HepG2 (cell line): ENCODE measurements around the gene TRIM67. TPM values are rescaled to one million over a fixed set of nuclear protein-coding genes. Genes with fewer than 3 reads are reported as not detected.

Experiments
- AHDC1 ChIP-seq: sonication (generic); formaldehyde crosslinking; IDR thresholded peaks from 2 replicates; pipeline ENCODE4 v1.5.1; 2020; ENCODE audit warnings: mild to moderate bottlenecking, missing genetic modification reagents, borderline replicate concordance
- ATF1 ChIP-seq: IDR thresholded peaks from 2 replicates; pipeline ENCODE4 v1.6.1; 2016; ENCODE audit warnings: mild to moderate bottlenecking, control low read depth
- FOXK2 ChIP-seq: fragments of 450-650 bp; IDR thresholded peaks from 2 replicates; pipeline ENCODE4 v1.6.1; 2016
- MAX ChIP-seq: IDR thresholded peaks from 2 replicates; pipeline ENCODE4 v1.6.1; 2012; ENCODE audit warnings: inconsistent platforms
- MED1 ChIP-seq: sonication (generic); formaldehyde crosslinking; IDR thresholded peaks from 2 replicates; pipeline ENCODE4 v1.4.0; 2020; ENCODE audit warnings: missing genetic modification reagents
- NFYB ChIP-seq: sonication (generic); formaldehyde crosslinking; IDR thresholded peaks from 2 replicates; pipeline ENCODE4 v1.4.0; 2020; ENCODE audit warnings: missing genetic modification reagents
- RXRB ChIP-seq: IDR thresholded peaks from 2 replicates; pipeline ENCODE4 v1.6.1; 2016; ENCODE audit warnings: borderline replicate concordance, missing genetic modification reagents, missing compliant biosample characterization
- SMYD3 ChIP-seq: sonication (generic); formaldehyde crosslinking; IDR thresholded peaks from 2 replicates; pipeline ENCODE4 v1.8.1; 2023; ENCODE audit warnings: mild to moderate bottlenecking, missing genetic modification reagents
- TBX2 ChIP-seq: sonication (generic); formaldehyde crosslinking; IDR thresholded peaks from 2 replicates; pipeline ENCODE4 v1.5.0; 2020; ENCODE audit warnings: missing genetic modification reagents, mild to moderate bottlenecking, borderline replicate concordance
- ZEB1 ChIP-seq: IDR thresholded peaks from 2 replicates; pipeline ENCODE4 v1.6.1; 2012; ENCODE audit warnings: mild to moderate bottlenecking, low read depth, inconsistent platforms; ENCODE audit not compliant: insufficient replicate concordance
- ZGPAT ChIP-seq: IDR thresholded peaks from 2 replicates; pipeline ENCODE4 v1.6.1; 2016; ENCODE audit warnings: mild to moderate bottlenecking
- ZNF3 ChIP-seq: IDR thresholded peaks from 2 replicates; pipeline ENCODE4 v1.7.0; 2017; ENCODE audit warnings: inconsistent platforms
- ZNF317 ChIP-seq: sonication (generic); formaldehyde crosslinking; IDR thresholded peaks from 2 replicates; pipeline ENCODE4 v1.5.0; 2020; ENCODE audit warnings: mild to moderate bottlenecking, missing genetic modification reagents
- ZNF331 ChIP-seq: sonication (generic); formaldehyde crosslinking; IDR thresholded peaks from 2 replicates; pipeline ENCODE4 v1.4.0; 2020; ENCODE audit warnings: missing genetic modification reagents
- ZNF350 ChIP-seq: sonication (generic); formaldehyde crosslinking; IDR thresholded peaks from 2 replicates; pipeline ENCODE4 v1.4.0; 2020; ENCODE audit warnings: mild to moderate bottlenecking, low read depth, missing genetic modification reagents, borderline replicate concordance
- polyA plus RNA-seq, 8 experiments: library from polyadenylated mRNA; depleted of rRNA in 3 of 8; stranded (reverse) in 7 of 8; unstranded in 1 of 8; fragments of >200 nt; fragmentation: Illumina TruSeq in 4 of 8; extraction: Trizol in 4 of 8; gene quantifications; 2 replicates each; pipeline versions ENCODE4 v1.2.1 to v1.2.3, GENCODE V29; 2011 to 2016; ENCODE audit warnings: low read depth in 4 of 8, missing spikeins in 1 of 8, mixed read lengths in 1 of 8; ENCODE audit not compliant: insufficient read depth in 1 of 8
- total RNA-seq, 5 experiments: library from RNA; depleted of rRNA; stranded (reverse); fragments of >200 nt; fragmentation: Illumina TruSeq; extraction: Trizol; gene quantifications; 2 replicates each; pipeline ENCODE4 v1.2.3, GENCODE V29; 2016; ENCODE audit warnings: low read depth in 1 of 5
- TF ChIP-seq, protein P1 (sequence below): sonication (generic); formaldehyde crosslinking; conservative IDR thresholded peaks from 2 replicates; pipeline ENCODE4 v1.4.0; 2020; ENCODE audit warnings: mild to moderate bottlenecking, missing genetic modification reagents, moderate library complexity
- TF ChIP-seq, protein P2 (sequence below): sonication (generic); formaldehyde crosslinking; IDR thresholded peaks from 2 replicates; pipeline ENCODE4 v1.8.0; 2023; ENCODE audit warnings: mild to moderate bottlenecking, missing genetic modification reagents

The TRIM67 gene
- total and polyA plus RNA-seq, 2 of the 13 experiments (the other 11 are each of a cell fraction or from before 2014, with no cell fraction given) = not detected

- TF ChIP-seq RXRB (peak; percentile 73; the same call in 1 of the 2 replicates), ZNF350 (CRISPR knock-in tag) (no peak), TBX2 (CRISPR knock-in tag) (peak; percentile 59), ZNF3 (CRISPR knock-in tag) (peak; percentile 57; the same call in 1 of the 2 replicates), MAX (no peak), ZNF317 (CRISPR knock-in tag) (0 out of 2 replicates have a peak, but pooled peaks have one; percentile 34), ZGPAT (peak; percentile 72), MED1 (CRISPR knock-in tag) (peak; percentile 64; the same call in 1 of the 2 replicates), AHDC1 (peak; percentile 87; the same call in 1 of the 2 replicates), SMYD3 (no peak), ZEB1 (no peak), NFYB (CRISPR knock-in tag) (no peak), ATF1 (peak; percentile 37; the same call in 1 of the 2 replicates), ZNF331 (CRISPR knock-in tag) (peak; percentile 33; the same call in 1 of the 2 replicates), FOXK2 (no peak)
- TF ChIP-seq, protein P1, sequence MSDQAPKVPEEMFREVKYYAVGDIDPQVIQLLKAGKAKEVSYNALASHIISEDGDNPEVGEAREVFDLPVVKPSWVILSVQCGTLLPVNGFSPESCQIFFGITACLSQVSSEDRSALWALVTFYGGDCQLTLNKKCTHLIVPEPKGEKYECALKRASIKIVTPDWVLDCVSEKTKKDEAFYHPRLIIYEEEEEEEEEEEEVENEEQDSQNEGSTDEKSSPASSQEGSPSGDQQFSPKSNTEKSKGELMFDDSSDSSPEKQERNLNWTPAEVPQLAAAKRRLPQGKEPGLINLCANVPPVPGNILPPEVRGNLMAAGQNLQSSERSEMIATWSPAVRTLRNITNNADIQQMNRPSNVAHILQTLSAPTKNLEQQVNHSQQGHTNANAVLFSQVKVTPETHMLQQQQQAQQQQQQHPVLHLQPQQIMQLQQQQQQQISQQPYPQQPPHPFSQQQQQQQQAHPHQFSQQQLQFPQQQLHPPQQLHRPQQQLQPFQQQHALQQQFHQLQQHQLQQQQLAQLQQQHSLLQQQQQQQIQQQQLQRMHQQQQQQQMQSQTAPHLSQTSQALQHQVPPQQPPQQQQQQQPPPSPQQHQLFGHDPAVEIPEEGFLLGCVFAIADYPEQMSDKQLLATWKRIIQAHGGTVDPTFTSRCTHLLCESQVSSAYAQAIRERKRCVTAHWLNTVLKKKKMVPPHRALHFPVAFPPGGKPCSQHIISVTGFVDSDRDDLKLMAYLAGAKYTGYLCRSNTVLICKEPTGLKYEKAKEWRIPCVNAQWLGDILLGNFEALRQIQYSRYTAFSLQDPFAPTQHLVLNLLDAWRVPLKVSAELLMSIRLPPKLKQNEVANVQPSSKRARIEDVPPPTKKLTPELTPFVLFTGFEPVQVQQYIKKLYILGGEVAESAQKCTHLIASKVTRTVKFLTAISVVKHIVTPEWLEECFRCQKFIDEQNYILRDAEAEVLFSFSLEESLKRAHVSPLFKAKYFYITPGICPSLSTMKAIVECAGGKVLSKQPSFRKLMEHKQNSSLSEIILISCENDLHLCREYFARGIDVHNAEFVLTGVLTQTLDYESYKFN (CRISPR knock-in tag) = peak; percentile 91
- TF ChIP-seq, protein P2, sequence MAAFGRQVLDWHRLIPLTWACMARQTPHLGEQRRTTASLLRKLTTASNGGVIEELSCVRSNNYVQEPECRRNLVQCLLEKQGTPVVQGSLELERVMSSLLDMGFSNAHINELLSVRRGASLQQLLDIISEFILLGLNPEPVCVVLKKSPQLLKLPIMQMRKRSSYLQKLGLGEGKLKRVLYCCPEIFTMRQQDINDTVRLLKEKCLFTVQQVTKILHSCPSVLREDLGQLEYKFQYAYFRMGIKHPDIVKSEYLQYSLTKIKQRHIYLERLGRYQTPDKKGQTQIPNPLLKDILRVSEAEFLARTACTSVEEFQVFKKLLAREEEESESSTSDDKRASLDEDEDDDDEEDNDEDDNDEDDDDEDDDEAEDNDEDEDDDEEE (CRISPR knock-in tag) = no peak
Observed at GRCh38 chr1:231219422-231220401, 57.9 kb downstream of the TRIM67 start (continued).
